ENCODE measurements around the gene TMEM121.

Gene TMEM121

DNA sequence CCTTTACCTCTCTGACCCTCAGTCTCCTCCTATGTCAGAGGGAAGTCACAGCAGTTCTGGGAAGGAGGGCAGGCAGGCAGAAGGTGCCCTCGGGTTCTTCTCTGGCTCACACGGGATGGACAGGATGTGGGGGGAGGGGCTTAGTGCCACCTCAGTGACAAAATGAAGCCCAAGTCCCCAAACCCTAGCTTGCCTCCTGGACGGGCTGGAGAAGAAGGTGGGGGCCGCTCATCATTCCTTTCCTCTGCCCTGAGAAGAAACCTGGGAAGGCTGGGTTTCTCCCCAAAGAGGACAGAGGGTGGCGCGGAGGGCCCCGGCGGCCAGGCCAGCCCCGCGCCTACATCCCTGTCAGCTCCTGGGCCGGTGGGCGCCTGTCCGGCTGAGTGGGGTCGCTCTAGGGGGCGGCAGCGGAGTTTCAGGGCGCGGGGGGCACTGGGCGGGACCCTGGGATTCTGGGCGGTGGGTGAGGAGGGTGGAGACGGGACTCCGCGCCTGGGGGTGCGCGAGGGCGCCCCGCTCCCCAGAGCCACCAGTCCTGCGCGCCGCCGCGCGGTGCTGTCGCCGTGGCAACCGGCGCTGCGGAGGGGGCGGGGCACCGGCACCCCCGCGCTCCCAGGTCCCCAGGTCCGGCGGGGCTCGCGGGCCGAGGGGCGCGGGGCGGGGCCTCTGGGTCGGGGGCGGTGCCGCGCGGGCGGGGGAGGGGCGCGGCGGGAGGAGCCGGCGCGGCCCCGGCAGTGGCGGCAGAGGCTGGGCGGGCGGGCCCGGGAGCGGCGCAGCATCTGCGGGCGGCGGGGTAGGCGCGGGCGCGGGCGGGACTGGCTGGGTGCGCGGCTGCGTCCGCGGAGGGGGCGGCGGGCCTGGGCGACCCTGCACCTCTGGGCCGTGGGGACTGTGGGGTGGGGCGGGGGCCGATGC, at the start of gene TMEM121:
Gene TMEM121, plus strand, starts transcription at position 723 of the 915 bp plus-strand sequence. CDS start 2,252 bp downstream, outside the sequence.
- peak; percentile 63 for DNase-seq

- DNase-seq: no peak
Observed at GRCh38 chr14:105476831-105477659, 49.3 kb upstream of the TMEM121 start.

DNA sequence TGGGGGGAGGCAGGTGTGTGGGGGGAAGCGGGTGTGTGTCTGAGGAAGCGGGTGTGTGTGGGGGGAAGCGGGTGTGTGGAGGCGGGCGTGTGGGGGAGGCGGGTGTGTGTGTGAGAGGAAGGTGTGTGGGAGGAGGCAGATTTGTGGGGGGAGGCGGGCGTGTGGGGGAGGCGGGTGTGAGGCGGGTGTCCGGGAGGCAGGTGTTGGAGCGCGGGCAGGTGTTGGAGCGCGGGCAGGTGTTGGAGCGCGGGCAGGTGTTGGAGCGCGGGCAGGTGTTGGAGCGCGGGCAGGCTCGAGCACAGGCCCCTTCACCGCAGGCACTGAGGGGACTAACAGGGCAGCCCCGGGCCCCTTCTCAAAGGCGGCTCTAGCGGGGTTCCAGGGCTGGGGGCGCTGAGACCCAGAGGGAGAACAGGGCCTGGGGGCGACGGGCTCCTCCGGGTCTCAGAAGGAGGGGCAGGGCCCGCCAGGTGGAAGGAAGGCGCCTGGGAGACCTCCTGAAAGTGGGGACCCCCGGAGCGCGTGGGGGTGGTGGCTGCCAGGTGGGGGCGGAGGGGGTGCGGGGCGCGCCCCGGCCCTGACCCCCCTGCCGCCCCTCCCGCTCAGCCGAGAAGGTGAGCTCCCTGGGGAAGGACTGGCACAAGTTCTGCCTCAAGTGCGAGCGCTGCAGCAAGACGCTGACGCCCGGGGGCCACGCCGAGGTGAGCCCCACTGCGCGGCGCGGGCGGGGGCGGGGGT, 48.6 kb upstream of the TMEM121 start:
- DNase-seq: peak; percentile 87

DNA sequence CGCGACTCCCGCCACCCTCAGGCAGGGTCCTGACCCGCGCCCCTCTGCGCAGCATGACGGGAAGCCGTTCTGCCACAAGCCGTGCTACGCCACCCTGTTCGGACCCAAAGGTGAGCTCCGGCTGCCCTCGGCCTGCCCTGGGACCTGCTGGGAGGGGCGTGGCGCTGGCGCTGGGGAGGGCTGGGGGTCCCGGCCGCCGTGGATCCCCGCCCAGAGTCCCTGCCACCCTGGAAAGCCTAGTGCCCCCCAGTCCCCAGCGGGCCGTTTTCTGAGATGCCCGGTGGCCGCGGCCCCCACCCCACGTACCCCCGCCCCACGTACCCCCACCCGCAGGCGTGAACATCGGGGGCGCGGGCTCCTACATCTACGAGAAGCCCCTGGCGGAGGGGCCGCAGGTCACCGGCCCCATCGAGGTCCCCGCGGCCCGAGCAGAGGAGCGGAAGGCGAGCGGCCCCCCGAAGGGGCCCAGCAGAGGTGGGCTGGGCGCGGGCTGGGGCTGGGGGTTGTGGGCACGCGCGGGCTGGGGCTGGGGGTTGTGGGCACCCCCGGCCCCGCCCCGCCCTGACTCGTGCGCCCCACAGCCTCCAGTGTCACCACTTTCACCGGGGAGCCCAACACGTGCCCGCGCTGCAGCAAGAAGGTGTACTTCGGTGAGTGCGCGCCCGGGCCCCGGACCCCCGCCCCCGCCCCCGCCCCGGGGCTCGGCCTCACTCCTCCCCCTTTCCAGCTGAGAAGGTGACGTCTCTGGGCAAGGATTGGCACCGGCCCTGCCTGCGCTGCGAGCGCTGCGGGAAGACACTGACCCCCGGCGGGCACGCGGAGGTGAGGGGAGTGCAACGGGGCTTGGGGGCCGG, 47.8 kb upstream of the TMEM121 start:
- DNase-seq: peak; percentile 48

GRCh38 chr14:105479431-105480158, 46.8 kb upstream of the TMEM121 start:
- peak; percentile 20 for DNase-seq

- DNase-seq: no peak
Observed at GRCh38 chr14:105480199-105480746, 46.1 kb upstream of the TMEM121 start.

DNA sequence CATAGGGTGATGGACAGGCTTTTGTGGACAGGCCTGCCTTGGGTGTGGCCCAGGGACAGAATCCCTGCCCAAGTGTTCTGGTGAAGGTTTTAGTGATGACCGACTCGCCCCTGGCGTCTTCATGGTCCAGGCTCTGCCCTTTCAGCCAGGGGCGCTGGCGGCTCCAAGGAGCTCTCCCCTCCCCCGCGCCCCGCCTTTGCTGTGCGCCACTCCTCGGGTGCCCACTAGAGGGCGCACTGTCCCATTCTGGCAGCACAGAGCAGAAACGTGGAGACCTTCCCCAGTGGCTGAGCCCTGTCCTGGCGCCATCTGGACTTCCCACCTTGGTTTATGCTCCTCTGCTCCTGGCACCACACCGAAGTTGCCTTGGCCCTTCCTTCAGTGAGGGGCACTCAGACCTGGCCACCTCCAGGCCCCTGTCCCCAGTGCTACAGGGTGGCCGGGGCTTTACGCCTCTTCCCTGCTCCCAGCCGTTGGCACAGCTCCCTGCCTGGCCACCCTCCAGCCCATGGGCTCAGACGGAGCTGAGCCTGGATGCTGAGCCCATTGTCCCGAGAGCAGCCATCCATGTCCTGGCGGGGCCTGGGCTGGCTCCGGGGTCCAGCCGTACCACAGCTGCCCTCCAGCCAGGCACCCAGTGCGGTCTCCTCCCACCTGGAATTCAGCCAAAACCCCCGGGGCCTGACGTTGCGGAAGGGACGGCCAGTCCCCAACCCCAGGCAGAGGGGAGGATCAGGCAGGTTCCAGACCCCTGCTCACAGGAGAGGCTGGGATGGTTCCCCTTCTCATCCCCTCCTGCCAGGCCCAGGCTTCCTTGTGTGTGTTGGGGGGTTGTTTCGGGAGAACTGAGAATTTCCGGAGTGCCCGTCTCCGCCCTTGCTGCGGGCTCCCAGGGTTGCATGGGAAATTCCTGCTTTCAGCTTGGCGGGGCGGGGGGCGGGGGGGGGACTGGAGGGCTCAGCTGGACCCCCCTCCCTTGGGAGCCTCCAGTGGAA, 45.3 kb upstream of the TMEM121 start:
- DNase-seq: peak; percentile 93

GRCh38 chr14:105481886-105482457, 44.4 kb upstream of the TMEM121 start:
- peak; percentile 99 for DNase-seq

DNA sequence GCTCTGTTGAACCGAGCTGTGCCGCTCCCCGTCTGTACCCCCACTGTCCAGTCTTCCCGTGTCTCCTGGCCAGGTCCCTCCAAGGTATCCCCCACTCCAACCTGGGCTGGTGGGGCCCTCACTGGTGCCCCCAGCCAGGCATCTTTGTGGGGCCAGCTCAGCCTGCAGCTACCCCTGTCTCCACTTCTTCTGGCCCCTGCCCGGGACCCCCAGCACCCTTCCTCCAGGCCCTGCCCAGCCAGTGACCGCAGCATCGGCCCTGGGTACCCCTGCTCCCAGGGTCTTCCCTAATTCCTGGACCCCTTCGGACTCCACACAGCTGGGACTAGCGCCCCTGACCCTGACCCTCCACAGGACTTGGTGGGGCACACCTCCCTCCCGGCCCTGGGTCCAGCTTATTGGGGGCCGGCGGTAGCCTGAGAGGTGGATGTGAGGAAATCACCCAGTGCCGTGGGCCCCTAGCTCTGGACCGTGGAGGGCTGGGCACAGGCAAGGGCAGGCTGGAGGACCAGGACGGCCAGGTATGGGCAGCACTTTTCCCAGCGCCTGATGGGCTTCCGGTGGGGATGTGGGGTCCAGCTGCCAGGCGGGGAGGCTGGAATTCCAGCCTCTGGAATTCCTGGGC, 43.8 kb upstream of the TMEM121 start:
- DNase-seq: no peak

DNA sequence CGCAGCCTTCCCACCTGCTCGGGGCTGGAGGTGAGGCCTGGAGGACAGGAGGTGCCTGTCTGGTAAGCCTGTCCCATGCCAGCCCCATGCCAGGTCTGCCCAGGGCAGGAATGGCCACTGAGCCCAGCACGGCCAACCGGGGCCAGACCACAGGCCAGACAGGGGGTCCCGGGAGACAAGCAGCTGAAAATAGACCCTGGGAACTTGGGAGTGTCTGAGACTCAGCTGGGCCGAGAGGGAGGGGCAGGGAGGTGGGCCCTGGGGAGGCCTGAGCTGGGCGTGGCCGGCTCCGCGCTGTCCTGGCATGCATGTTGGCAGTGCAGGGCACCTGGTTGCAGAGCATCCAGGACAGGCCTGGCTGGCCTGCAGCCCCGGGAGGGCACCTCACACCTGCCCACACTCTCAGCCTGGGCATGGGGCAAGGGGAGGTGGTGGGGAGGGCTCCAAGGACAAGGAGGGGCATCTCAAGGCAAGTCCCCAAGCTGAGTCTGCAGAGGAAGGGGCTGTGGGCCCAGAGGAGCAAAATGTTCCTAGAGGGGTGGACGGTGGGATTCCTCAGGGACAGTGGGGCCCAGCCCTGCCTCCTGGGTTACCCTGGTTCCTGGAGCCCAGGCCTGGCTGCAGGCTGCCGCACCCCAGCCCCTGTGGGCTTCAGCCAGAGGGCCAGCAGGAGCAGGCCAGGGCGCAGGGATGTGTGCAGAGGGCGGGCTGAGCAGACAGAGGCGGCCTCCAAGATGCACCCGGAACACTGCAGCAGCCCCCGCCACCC, 42.9 kb upstream of the TMEM121 start:
- DNase-seq: no peak

- DNase-seq: peak; percentile 84
Observed at GRCh38 chr14:105484069-105484996, 42.0 kb upstream of the TMEM121 start.

GRCh38 chr14:105484997-105485393, 41.4 kb upstream of the TMEM121 start:
- DNase-seq: no peak

- peak; percentile 83 for DNase-seq
Observed at GRCh38 chr14:105485739-105486162, 40.6 kb upstream of the TMEM121 start.

DNA sequence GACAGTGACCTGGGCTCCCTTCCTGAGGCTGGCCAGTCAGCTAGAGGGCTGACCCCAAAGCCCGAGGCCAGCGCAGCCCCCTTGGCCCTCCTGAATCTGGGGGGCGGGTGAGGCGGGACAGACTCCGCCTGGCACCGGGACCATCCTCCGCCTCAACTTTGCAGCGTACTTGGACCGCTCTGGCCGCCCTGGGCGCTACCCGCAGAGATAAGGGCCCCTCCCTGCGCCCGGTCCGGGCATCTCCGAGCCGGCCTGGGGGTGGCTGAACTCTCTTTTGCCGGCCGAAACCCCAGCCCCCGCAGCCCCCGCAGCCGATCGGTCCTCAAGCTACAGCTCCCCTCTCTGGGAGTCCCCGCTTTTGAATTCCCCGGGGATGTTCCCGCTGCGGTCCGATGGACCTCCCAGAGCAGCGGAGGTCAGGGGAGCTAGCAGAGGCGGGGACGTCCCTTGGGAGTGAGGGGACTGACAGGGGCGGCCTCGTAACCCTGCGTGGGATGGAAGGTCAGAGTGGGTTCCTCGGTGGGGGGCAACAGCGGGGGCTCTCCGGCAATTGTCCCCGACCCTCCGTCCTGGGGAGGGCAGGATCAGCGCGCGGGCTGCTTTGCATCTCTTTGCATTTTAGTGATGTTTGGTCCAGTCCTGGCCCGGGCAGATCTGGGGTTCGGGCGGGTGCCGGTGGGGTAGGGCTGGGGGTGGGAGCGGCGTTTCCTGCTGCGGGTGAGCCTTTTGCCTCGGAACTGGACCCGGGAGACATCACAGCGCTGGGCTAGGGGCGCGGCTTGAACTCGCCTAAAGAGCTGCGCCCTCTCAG, 40.0 kb upstream of the TMEM121 start, which contains the start of gene CRIP1:
Gene CRIP1, plus strand, starts transcription at position 724 of the 811 bp plus-strand sequence. CDS start 374 bp downstream, outside the sequence.
- DNase-seq: peak; percentile 35

GRCh38 chr14:105486974-105487448, 39.4 kb upstream of the TMEM121 start:
- peak; percentile 87 for DNase-seq
